ENCODE measurements around the gene RANBP17. TPM values are rescaled to one million over a fixed set of nuclear protein-coding genes. Genes with fewer than 3 reads are reported as not detected.

Gene RANBP17
- total and polyA plus RNA-seq, 12 donors = 0.55 to 12.9 (median 5.9) TPM

- Histone ChIP-seq H3K4me1 (no peaks in the 10 kb centered on the region), H3K27me3 (peaks cover 3 to 100% (median 95%) of the 10 kb centered on the region in 7 donors), H3K4me3 (no peak overlapping the region), H3K9me3 (no peaks in the 10 kb centered on the region), H3K36me3 (no peaks in the 10 kb centered on the region), H3K27ac (no peak overlapping the region)
- WGBS, 2 donors = 81 to 83% methylated on average over 3 of the region's 3 CpGs
- DNase-seq (no peak), ATAC-seq (no peak)
- intact Hi-C loops (cut with DNase I) = no loop called here
- TF ChIP-seq CTCF (IDR thresholded peaks at IDR 0.05) = no peak
These were observed 461.2 kb downstream of the RANBP17 start for GRCh38 chr5:171323007-171323406.

- no peak for TF ChIP-seq CTCF (IDR thresholded peaks at IDR 0.05)
- H3K36me3 ChIP-seq = no peaks in the 10 kb centered on the region
- no peaks in the 10 kb centered on the region for H3K4me1 ChIP-seq
- no peak for DNase-seq
- H3K27me3 ChIP-seq = peaks cover 0 to 99% (median 94%) of the 10 kb centered on the region in 7 donors
- no peak overlapping the region for H3K27ac ChIP-seq
- intact Hi-C loops (cut with DNase I) = no loop called here
- H3K9me3 ChIP-seq = no peaks in the 10 kb centered on the region
- WGBS, 2 donors = 42 to 46% methylated on average over 20 of the region's 20 CpGs
- no peak overlapping the region for H3K4me3 ChIP-seq
- ATAC-seq = peak in 1 of 8 donors; percentile 38
These were observed 462.2 kb downstream of the RANBP17 start for GRCh38 chr5:171323806-171324632.

DNA sequence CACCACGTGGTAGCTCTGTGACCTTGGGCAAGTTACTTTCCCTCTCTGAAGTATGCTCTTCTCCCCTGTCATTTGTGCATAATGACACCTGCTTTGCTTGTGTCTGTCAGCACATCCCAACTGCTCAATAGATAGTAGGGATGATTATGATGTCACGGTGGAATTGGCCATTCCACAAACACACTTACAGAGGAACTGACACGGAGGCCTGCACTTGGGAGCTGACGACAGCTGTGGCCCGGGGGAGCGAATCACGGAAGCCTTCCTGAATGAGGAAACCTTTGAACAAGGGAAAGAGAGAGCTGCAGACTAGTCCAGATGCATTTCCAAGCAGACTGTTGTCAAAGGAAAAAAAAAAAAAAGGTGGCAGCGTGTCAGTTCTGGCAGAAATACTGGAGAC, 468.2 kb downstream of the RANBP17 start:
- Histone ChIP-seq H3K4me1 (no peaks in the 10 kb centered on the region), H3K4me3 (no peak overlapping the region), H3K27me3 (peaks cover 0 to 97% (median 88%) of the 10 kb centered on the region in 7 donors), H3K36me3 (no peaks in the 10 kb centered on the region), H3K27ac (no peak overlapping the region), H3K9me3 (no peaks in the 10 kb centered on the region)
- no peak for TF ChIP-seq CTCF (IDR thresholded peaks at IDR 0.05)
- 35 to 47% methylated on average over 8 of the region's 8 CpGs for WGBS, 2 donors
- ATAC-seq (no peak), DNase-seq (no peak)
- intact Hi-C loops (cut with DNase I) = loop anchor here in 6 of 10 donors (10.0 kb wide), 6 partner anchors 125 to 895 kb away; no protein-coding TSS in a partner anchor

DNA sequence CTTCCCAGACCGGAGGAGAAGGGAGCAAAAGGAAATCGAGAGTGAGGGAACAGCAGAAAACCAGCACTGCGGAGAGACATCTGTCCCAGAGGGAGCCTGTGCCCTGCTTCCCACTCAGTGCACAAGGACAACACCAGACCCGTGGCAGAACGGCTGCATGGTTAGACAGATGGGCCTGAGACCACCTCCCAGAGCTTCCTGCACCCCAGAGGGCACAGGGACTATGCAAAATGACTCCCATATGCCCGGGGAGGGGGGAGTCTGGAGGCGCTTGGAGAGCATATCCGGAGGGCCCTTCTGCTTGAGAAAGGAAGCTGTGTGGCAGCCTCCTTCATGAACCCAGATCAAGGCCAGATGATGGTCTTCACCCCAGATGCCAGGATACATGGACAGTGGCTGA, 473.8 kb downstream of the RANBP17 start:
- H3K4me1 ChIP-seq = peaks cover 0 to 11% (median 8%) of the 10 kb centered on the region in 9 donors
- H3K27ac ChIP-seq = no peak overlapping the region
- DNase-seq (no peak), ATAC-seq (no peak)
- H3K4me3 ChIP-seq = no peak overlapping the region
- no peak for TF ChIP-seq CTCF (IDR thresholded peaks at IDR 0.05)
- 71 to 75% methylated on average over 8 of the region's 8 CpGs for WGBS, 2 donors
- intact Hi-C loops (cut with DNase I) = loop anchor here in 9 of 10 donors (2.0 to 10.0 kb wide), 14 partner anchors 123 to 901 kb away; no protein-coding TSS in a partner anchor
- H3K27me3 ChIP-seq = peaks cover 0 to 96% (median 61%) of the 10 kb centered on the region in 7 donors
- H3K9me3 ChIP-seq = no peaks in the 10 kb centered on the region
- H3K36me3 ChIP-seq = no peaks in the 10 kb centered on the region
